Measurements from ENCODE around the gene STOML1.

The STOML1 gene

GRCh38 chr15:73932381-73933191 lies 59.5 kb downstream of the STOML1 start:
- DNase-seq (ENCODE audit: low spot score) = no peak

GRCh38 chr15:73931441-73931840 lies 60.7 kb downstream of the STOML1 start:
- no peak for DNase-seq (ENCODE audit: low spot score)

GRCh38 chr15:73930790-73931281 lies 61.3 kb downstream of the STOML1 start:
- DNase-seq (ENCODE audit: low spot score) = no peak

- DNase-seq (ENCODE audit: low spot score) = no peak
Measured at GRCh38 chr15:73930371-73930770, 61.7 kb downstream of the STOML1 start.

- peak; percentile 50 for DNase-seq (ENCODE audit: low spot score)
Measured at GRCh38 chr15:73928971-73929627, 63.0 kb downstream of the STOML1 start.

Measured in SK-N-DZ (cell line).